Ishikawa (cell line): Measurements from ENCODE around the gene PLD1.

ENCODE experiments used
- CEBPB ChIP-seq: IDR thresholded peaks from 2 replicates; pipeline ENCODE4 v1.6.1; 2012
- CREB1 ChIP-seq: IDR thresholded peaks from 2 replicates; pipeline ENCODE4 v1.6.1; 2012; ENCODE audit warnings: low read depth
- EGR1 ChIP-seq: IDR thresholded peaks from 2 replicates; pipeline ENCODE4 v1.6.1; 2012
- EP300 ChIP-seq: IDR thresholded peaks from 2 replicates; pipeline ENCODE4 v1.6.1; 2012; ENCODE audit warnings: borderline replicate concordance
- NFIC ChIP-seq: IDR thresholded peaks from 2 replicates; pipeline ENCODE4 v1.6.1; 2012
- RAD21 ChIP-seq: IDR thresholded peaks from 2 replicates; pipeline ENCODE4 v1.6.1; 2012; ENCODE audit warnings: low read depth
- TAF1 ChIP-seq: IDR thresholded peaks from 2 replicates; pipeline ENCODE4 v1.6.1; 2012; ENCODE audit warnings: low read depth, mild to moderate bottlenecking
- ZBTB7A ChIP-seq: IDR thresholded peaks from 2 replicates; pipeline ENCODE4 v1.6.1; 2012; ENCODE audit warnings: low read depth
- TF ChIP-seq, protein P1 (sequence below): IDR thresholded peaks from 2 replicates; pipeline ENCODE4 v1.6.1; 2012
- TF ChIP-seq, protein P2 (sequence below): IDR thresholded peaks from 2 replicates; pipeline ENCODE4 v1.6.1; 2012

DNA sequence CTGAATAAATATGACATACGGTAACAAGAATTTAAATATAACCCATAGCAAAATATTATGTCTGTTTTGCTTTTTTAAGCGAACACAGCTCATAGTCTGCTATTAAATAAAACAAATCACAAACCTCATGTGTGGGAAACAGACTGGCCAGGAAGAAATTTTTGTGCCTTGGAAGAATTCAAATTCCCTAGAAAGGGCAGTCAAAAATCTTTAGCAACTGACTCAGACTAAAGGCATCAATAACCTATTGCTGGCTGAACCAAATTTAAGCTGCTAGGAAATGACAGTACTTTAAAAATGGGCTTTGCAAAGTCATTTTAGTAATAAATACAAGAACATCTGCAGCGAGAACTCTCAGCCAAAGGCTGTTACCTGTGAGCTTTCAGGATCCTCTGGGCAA is 151.4 kb downstream of the PLD1 start:
- TF ChIP-seq CREB1 (no peak), EP300 (no peak), CEBPB (no peak), EGR1 (no peak), ZBTB7A (no peak), TAF1 (no peak), RAD21 (no peak), NFIC (no peak)
- TF ChIP-seq, protein P1, sequence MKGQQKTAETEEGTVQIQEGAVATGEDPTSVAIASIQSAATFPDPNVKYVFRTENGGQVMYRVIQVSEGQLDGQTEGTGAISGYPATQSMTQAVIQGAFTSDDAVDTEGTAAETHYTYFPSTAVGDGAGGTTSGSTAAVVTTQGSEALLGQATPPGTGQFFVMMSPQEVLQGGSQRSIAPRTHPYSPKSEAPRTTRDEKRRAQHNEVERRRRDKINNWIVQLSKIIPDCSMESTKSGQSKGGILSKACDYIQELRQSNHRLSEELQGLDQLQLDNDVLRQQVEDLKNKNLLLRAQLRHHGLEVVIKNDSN: no peak
- TF ChIP-seq, protein P2, sequence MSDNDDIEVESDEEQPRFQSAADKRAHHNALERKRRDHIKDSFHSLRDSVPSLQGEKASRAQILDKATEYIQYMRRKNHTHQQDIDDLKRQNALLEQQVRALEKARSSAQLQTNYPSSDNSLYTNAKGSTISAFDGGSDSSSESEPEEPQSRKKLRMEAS: no peak
